Stimulated activated effector memory CD8-positive, alpha-beta T cell treated with anti-CD3 and anti-CD28 coated beads, Interleukin-12 subunit alpha, Interleukin-12 subunit beta, amount 100 ng/mL, for 72 hours (primary cell): Measurements from ENCODE around the gene DAZ1.
"Not testable (repeated sequence)": the region's sequence is repeated elsewhere in the genome, so short reads cannot be mapped to it uniquely, and the experiment has no call there.

Experiments
- ATAC-seq: fragments of 150-1000 bp; cut with Tn5 transposase; 2 replicates; pipeline ENCODE4 v1.10.0; 2021
- DNase-seq, 2 donors: peaks; one replicate each; pipeline ENCODE4 v3.0.0; 2021 to 2022; ENCODE audit warnings: low spot score in 2 of 2
- H3K27ac Mint-ChIP-seq: one replicate; pipeline ENCODE4 v1.8.0; 2022; ENCODE audit warnings: mild to moderate bottlenecking, mixed read lengths
- H3K36me3 Mint-ChIP-seq: one replicate; pipeline ENCODE4 v1.8.0; 2022; ENCODE audit warnings: mild to moderate bottlenecking, mixed read lengths
- H3K4me1 Mint-ChIP-seq: one replicate; pipeline ENCODE4 v1.8.0; 2022; ENCODE audit warnings: mixed read lengths
- H3K4me3 Mint-ChIP-seq: one replicate; pipeline ENCODE4 v1.8.0; 2022; ENCODE audit warnings: mild to moderate bottlenecking, mixed read lengths
- H3K9me3 Mint-ChIP-seq: one replicate; pipeline ENCODE4 v1.8.0; 2022; ENCODE audit warnings: mixed read lengths

Gene DAZ1

GRCh38 chrY:23198908-23199307, at the start of gene DAZ1:
Gene DAZ1 (minus strand): TSS chrY:23199008. CDS start chrY:23198800, 208 bp downstream.
- DNase-seq, H3K4me1 Mint-ChIP-seq, H3K9me3 Mint-ChIP-seq, ATAC-seq, H3K4me3 Mint-ChIP-seq, H3K36me3 Mint-ChIP-seq, H3K27ac Mint-ChIP-seq: not testable (repeated sequence)

DNA sequence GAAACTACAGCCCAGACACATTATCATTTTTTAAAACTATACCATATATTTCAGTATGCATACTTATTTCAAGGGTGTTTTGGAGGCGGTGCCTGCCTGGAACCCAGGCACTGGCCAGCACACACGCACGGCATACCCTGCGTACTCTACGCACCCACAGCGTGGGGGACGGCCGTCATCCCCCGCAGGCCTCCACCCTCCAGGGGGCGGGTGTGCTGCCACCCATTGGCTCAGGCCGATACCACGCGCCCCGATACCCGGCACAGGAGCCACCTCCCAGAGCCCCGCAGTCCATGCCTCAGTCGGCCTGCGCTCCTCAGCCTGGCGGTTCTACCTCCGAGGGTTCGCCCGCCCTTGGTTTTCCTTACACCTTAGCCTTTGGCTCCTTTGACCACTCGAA, 20.4 kb upstream of the DAZ1 start, which contains the start of gene DAZ2:
Gene DAZ2 (plus strand): TSS at position 301 of the 400 bp plus-strand sequence. CDS start 208 bp downstream, outside the sequence.
- not testable (repeated sequence) for H3K4me3 Mint-ChIP-seq, H3K27ac Mint-ChIP-seq, H3K4me1 Mint-ChIP-seq, H3K9me3 Mint-ChIP-seq, H3K36me3 Mint-ChIP-seq, DNase-seq, ATAC-seq

DNA sequence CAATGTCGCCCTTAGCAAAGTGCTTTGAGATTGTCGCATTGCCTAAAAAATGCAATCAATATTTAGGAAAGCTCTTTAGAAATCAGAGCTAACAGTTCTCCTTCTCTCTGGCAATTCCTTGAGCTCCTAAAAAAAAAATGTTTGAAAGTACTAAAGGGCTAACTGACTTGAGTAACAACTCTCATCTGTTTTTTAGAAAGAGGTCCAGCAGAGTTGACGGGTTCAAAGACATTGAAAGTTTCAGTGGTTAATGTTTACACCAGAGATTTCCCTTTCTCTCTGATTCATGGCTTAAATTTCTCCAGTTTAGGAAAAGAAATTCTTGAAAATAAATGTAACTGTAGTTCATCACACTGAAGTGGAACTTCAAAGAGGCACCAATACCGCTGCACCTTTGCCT, 11.9 kb upstream of the DAZ1 start:
- not testable (repeated sequence) for H3K4me3 Mint-ChIP-seq, H3K9me3 Mint-ChIP-seq, H3K4me1 Mint-ChIP-seq, H3K27ac Mint-ChIP-seq, ATAC-seq, DNase-seq, H3K36me3 Mint-ChIP-seq

DNA sequence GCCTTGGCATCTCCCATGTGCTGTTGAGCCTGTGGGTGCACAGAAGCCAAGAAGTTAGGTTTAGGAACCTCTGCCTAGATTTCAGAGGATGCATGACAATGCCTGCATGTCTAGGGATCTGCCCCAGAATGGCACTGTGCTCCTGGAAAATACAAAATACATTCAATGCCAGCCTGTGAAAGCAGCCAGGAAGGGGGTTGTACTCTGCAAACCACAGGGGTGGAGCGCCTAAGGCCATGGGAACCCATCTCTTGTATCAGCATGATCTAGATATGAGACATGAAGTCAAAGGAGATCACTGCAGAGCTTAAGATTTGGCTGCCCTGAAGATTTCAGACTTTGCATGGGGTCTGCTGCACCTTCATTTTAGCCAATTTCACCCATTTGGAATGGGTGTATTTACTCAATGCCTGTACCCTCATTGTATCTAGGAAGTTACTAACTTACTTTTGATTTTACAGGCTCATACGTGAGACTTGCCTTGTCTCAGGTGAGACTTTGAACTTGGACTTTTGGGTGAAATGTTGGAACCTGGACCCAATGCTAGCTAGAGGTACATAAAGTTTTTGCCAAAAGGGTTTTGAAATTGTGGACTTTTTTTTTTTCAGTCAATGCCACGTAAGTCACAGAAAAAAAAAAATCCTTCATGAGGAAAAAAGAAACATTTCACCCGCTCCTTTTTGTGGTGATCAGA, 11.1 kb upstream of the DAZ1 start:
- not testable (repeated sequence) for ATAC-seq

DNA sequence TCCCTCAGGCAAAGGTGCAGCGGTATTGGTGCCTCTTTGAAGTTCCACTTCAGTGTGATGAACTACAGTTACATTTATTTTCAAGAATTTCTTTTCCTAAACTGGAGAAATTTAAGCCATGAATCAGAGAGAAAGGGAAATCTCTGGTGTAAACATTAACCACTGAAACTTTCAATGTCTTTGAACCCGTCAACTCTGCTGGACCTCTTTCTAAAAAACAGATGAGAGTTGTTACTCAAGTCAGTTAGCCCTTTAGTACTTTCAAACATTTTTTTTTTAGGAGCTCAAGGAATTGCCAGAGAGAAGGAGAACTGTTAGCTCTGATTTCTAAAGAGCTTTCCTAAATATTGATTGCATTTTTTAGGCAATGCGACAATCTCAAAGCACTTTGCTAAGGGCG, 8.6 kb upstream of the DAZ1 start:
- not testable (repeated sequence) for H3K27ac Mint-ChIP-seq, H3K36me3 Mint-ChIP-seq, H3K4me3 Mint-ChIP-seq, H3K9me3 Mint-ChIP-seq, DNase-seq, ATAC-seq, H3K4me1 Mint-ChIP-seq

More for the DNA sequence above, 11.1 kb upstream of the DAZ1 start:
- H3K4me3 Mint-ChIP-seq, H3K27ac Mint-ChIP-seq, DNase-seq, H3K4me1 Mint-ChIP-seq, H3K36me3 Mint-ChIP-seq, H3K9me3 Mint-ChIP-seq: not testable (repeated sequence)
